Prostate gland (tissue), 2 donors: ENCODE results near the gene RUBCN.

Source experiments
- CTCF ChIP-seq, 4 experiments: fragments of 200-600 bp in 2 of 4; fragments of 450-650 bp in 2 of 4; sonication (generic) in 2 of 4; IDR thresholded peaks; 1 replicate in 3 of 4; 2 replicates in 1 of 4; pipeline ENCODE4 v1.5.1; 2016 to 2019; ENCODE audit warnings: antibody characterized with exemption in 4 of 4, mild to moderate bottlenecking in 2 of 4, moderate library complexity in 2 of 4
- POLR2AphosphoS5 ChIP-seq: sonication (generic); formaldehyde crosslinking; IDR thresholded peaks from one replicate; pipeline ENCODE4 v1.6.1; 2017; ENCODE audit warnings: antibody characterized with exemption

- TF ChIP-seq CTCF (IDR thresholded peaks at IDR 0.05) (no peak), POLR2AphosphoS5 (no peak)
These were observed 63.5 kb downstream of the RUBCN start for GRCh38 chr3:197673170-197673569.
